ENCODE data around the gene PEX26. TPM values are rescaled to one million over a fixed set of nuclear protein-coding genes. Genes with fewer than 3 reads are reported as not detected.

Gene PEX26
- total RNA-seq, 1 experiment from 2014 or later, result 21.9 TPM

DNA sequence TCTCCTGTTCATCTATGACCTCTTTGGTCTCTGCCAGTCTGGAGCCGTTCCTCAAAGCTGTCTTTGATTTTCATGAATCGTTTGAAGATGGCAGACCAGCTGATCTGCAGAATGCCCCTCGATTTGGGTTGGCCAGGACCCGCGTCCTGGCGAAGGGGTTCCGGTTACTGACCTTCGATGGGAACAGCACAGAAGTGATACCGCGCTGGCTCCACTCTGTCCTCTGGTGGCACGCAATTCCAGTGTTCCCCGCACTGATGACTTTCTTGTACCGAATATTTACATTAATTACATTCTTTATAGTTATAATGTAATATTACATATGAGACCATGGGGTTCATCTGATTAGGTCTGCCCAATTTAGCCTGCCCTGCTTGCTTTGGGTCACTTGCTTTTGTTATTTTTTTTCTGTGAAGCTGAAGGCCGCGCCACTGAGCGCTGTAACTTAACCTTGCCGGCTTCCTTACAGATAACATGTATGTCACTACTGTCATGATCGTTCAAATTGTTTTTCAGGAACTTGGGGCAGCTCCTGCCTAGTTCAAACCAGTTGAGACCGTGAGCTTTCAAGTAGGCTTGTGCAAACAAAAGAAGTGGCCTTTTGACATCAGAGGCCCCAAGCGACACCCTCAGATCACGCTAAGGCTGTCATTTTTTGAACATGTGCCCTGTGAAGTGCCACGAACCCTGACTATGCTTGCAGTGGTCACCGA, 68.0 kb downstream of the PEX26 start:
- Histone ChIP-seq H3K9me3 (ENCODE audit: control insufficient read depth, insufficient read depth, low read depth, low read length) (no peaks in the 10 kb centered on the region), H3K27ac (ENCODE audit: low read length) (no peak overlapping the region), H3K4me3 (ENCODE audit: low read depth in 2 of 2, low read length in 2 of 2) (no peak overlapping the region), H3K4me1 (ENCODE audit: control insufficient read depth, insufficient read depth, low read length) (no peaks in the 10 kb centered on the region), H3K36me3 (ENCODE audit: control insufficient read depth, insufficient read depth, low read length) (no peaks in the 10 kb centered on the region), H3K27me3 (ENCODE audit: control insufficient read depth, insufficient read depth, low read length) (no peaks in the 10 kb centered on the region)
- TF ChIP-seq TCF7L2 (IDR thresholded peaks at IDR 0.05; ENCODE audit: low read depth, low read length) (no peak), SIN3A (IDR thresholded peaks at IDR 0.05; ENCODE audit: borderline replicate concordance, insufficient read depth, low read depth, low read length) (no peak), POLR2AphosphoS5 (IDR thresholded peaks at IDR 0.05; ENCODE audit: low read depth, low read length) (no peak)
- TF ChIP-seq, protein P1, sequence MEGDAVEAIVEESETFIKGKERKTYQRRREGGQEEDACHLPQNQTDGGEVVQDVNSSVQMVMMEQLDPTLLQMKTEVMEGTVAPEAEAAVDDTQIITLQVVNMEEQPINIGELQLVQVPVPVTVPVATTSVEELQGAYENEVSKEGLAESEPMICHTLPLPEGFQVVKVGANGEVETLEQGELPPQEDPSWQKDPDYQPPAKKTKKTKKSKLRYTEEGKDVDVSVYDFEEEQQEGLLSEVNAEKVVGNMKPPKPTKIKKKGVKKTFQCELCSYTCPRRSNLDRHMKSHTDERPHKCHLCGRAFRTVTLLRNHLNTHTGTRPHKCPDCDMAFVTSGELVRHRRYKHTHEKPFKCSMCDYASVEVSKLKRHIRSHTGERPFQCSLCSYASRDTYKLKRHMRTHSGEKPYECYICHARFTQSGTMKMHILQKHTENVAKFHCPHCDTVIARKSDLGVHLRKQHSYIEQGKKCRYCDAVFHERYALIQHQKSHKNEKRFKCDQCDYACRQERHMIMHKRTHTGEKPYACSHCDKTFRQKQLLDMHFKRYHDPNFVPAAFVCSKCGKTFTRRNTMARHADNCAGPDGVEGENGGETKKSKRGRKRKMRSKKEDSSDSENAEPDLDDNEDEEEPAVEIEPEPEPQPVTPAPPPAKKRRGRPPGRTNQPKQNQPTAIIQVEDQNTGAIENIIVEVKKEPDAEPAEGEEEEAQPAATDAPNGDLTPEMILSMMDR (IDR thresholded peaks at IDR 0.05), result no peak
- TF ChIP-seq, protein P2, sequence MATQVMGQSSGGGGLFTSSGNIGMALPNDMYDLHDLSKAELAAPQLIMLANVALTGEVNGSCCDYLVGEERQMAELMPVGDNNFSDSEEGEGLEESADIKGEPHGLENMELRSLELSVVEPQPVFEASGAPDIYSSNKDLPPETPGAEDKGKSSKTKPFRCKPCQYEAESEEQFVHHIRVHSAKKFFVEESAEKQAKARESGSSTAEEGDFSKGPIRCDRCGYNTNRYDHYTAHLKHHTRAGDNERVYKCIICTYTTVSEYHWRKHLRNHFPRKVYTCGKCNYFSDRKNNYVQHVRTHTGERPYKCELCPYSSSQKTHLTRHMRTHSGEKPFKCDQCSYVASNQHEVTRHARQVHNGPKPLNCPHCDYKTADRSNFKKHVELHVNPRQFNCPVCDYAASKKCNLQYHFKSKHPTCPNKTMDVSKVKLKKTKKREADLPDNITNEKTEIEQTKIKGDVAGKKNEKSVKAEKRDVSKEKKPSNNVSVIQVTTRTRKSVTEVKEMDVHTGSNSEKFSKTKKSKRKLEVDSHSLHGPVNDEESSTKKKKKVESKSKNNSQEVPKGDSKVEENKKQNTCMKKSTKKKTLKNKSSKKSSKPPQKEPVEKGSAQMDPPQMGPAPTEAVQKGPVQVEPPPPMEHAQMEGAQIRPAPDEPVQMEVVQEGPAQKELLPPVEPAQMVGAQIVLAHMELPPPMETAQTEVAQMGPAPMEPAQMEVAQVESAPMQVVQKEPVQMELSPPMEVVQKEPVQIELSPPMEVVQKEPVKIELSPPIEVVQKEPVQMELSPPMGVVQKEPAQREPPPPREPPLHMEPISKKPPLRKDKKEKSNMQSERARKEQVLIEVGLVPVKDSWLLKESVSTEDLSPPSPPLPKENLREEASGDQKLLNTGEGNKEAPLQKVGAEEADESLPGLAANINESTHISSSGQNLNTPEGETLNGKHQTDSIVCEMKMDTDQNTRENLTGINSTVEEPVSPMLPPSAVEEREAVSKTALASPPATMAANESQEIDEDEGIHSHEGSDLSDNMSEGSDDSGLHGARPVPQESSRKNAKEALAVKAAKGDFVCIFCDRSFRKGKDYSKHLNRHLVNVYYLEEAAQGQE (IDR thresholded peaks at IDR 0.05; ENCODE audit: insufficient read depth in 1 of 2, low read depth in 2 of 2, low read length in 1 of 2), result no peak
- ATAC-seq, result no peak
- no peak for DNase-seq (ENCODE audit: low read depth, low spot score)
- intact Hi-C loops (cut with micrococcal nuclease; ENCODE audit: unreplicated experiment), result no loop called here
- in situ Hi-C loops (cut with HindIII; ENCODE audit: low pct_unique_long_range_greater_than_20kb, low sequenced_read_pairs), result no loop called here
- ChIA-PET POLR2A (no interaction called here), CTCF (no interaction called here)
- no TSS peak for BruUV-seq (replicated peaks)

DNA sequence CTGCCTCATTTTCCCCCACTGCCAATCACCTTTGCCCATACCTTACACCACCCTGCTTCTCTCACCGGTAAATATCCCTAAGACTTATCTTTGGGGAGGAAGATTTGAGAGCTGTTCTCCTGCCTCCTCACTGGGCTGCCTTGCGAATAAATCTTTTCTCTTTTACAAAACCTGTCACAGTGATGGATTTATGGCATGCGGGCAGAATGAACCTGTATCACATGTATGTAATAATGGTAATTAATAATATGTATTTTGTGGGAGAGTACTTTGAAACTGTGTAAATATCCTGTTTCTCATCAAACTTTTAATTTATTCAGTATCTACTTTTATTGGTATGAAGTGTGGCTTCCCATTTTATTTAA, 68.6 kb downstream of the PEX26 start:
- CTCF ChIA-PET, result no interaction called here
- intact Hi-C loops (cut with micrococcal nuclease; ENCODE audit: unreplicated experiment) (no loop called here), in situ Hi-C loops (cut with HindIII; ENCODE audit: low pct_unique_long_range_greater_than_20kb, low sequenced_read_pairs) (no loop called here)
- TF ChIP-seq, protein P1 (IDR thresholded peaks at IDR 0.05), result no peak
- TF ChIP-seq, protein P2 (IDR thresholded peaks at IDR 0.05; ENCODE audit: insufficient read depth in 1 of 2, low read depth in 2 of 2, low read length in 1 of 2), result no peak
- TF ChIP-seq TCF7L2 (IDR thresholded peaks at IDR 0.05; ENCODE audit: low read depth, low read length) (no peak), SIN3A (IDR thresholded peaks at IDR 0.05; ENCODE audit: borderline replicate concordance, insufficient read depth, low read depth, low read length) (no peak), POLR2AphosphoS5 (IDR thresholded peaks at IDR 0.05; ENCODE audit: low read depth, low read length) (no peak)
- Histone ChIP-seq H3K27me3 (ENCODE audit: control insufficient read depth, insufficient read depth, low read length) (no peaks in the 10 kb centered on the region), H3K9me3 (ENCODE audit: control insufficient read depth, insufficient read depth, low read depth, low read length) (no peaks in the 10 kb centered on the region), H3K4me3 (ENCODE audit: low read depth in 2 of 2, low read length in 2 of 2) (no peak overlapping the region), H3K27ac (ENCODE audit: low read length) (no peak overlapping the region), H3K36me3 (ENCODE audit: control insufficient read depth, insufficient read depth, low read length) (no peaks in the 10 kb centered on the region), H3K4me1 (ENCODE audit: control insufficient read depth, insufficient read depth, low read length) (no peaks in the 10 kb centered on the region; the same call in 1 of the 2 replicates)
- DNase-seq (ENCODE audit: low read depth, low spot score) (no peak), ATAC-seq (no peak)
- BruUV-seq (replicated peaks), result TSS peak; percentile 46
- POLR2A ChIA-PET, result no interaction called here
